Colon (tissue), 2 donors: ENCODE data around the gene CYP27A1.
"Not testable (repeated sequence)": the region's sequence is repeated elsewhere in the genome, so short reads cannot be mapped to it uniquely, and the experiment has no call there.

Experiments used
- FAIRE-seq: peaks from 2 replicates; lab custom pipeline; 2012; peaks lifted over from hg19 to GRCh38; lab: Jason Lieb, UNC
- donor health status: control.
- donor health status: control.

Gene CYP27A1

GRCh38 chr2:218832520-218832919 lies 50.6 kb downstream of the CYP27A1 start:
- no peak for FAIRE-seq

GRCh38 chr2:218833023-218833609 lies 51.2 kb downstream of the CYP27A1 start:
- FAIRE-seq, result no peak

- no peak for FAIRE-seq
Observed at GRCh38 chr2:218834685-218835084, 52.7 kb downstream of the CYP27A1 start.

- no peak for FAIRE-seq
Observed at GRCh38 chr2:218837495-218837894, 55.5 kb downstream of the CYP27A1 start.

GRCh38 chr2:218839430-218839829 lies 57.5 kb downstream of the CYP27A1 start:
- no peak for FAIRE-seq

GRCh38 chr2:218839888-218840287 lies 57.9 kb downstream of the CYP27A1 start:
- no peak for FAIRE-seq

GRCh38 chr2:218844334-218844733 lies 62.4 kb downstream of the CYP27A1 start:
- FAIRE-seq, result not testable (repeated sequence)

GRCh38 chr2:218846963-218847362 lies 65.0 kb downstream of the CYP27A1 start:
- FAIRE-seq, result not testable (repeated sequence)

GRCh38 chr2:218849721-218850120 lies 67.8 kb downstream of the CYP27A1 start:
- no peak for FAIRE-seq

- no peak for FAIRE-seq
Observed at GRCh38 chr2:218850796-218851195, 68.8 kb downstream of the CYP27A1 start.

GRCh38 chr2:218851286-218851685 lies 69.3 kb downstream of the CYP27A1 start:
- no peak for FAIRE-seq

- no peak for FAIRE-seq
Observed at GRCh38 chr2:218852911-218853667, 71.1 kb downstream of the CYP27A1 start.

- no peak for FAIRE-seq
Observed at GRCh38 chr2:218853766-218854165, 71.8 kb downstream of the CYP27A1 start.

GRCh38 chr2:218854860-218855259 lies 72.9 kb downstream of the CYP27A1 start:
- FAIRE-seq, result no peak

- no peak for FAIRE-seq
Observed at GRCh38 chr2:218855305-218856166, 73.6 kb downstream of the CYP27A1 start.

- FAIRE-seq, result no peak
Observed at GRCh38 chr2:218856167-218856895, 74.4 kb downstream of the CYP27A1 start.

- FAIRE-seq, result no peak
Observed at GRCh38 chr2:218856896-218857243, 74.9 kb downstream of the CYP27A1 start.

- no peak for FAIRE-seq
Observed at GRCh38 chr2:218857371-218858137, 75.6 kb downstream of the CYP27A1 start.

- no peak for FAIRE-seq
Observed at GRCh38 chr2:218858138-218858445, 76.1 kb downstream of the CYP27A1 start.

GRCh38 chr2:218858671-218859555 lies 77.0 kb downstream of the CYP27A1 start:
- FAIRE-seq, result no peak

- no peak for FAIRE-seq
Observed at GRCh38 chr2:218859556-218859987, 77.6 kb downstream of the CYP27A1 start, which contains the start of gene WNT6. WNT6 (plus strand) TSS chr2:218859805; CDS start chr2:218860038, 233 bp downstream.
